SK-N-MC (cell line): ENCODE measurements around the gene ANTXR1.

ENCODE experiments used
- DNase-seq: peaks from one replicate; pipeline ENCODE4 v3.0.0-alpha.2; 2011; ENCODE audit warnings: low read depth, low spot score
- H3K27ac ChIP-seq: fragments of 200-600 bp; sonication (generic); 2 replicates; pipeline ENCODE4 v1.5.1; 2016; ENCODE audit warnings: mixed run types
- H3K36me3 ChIP-seq: fragments of 200-600 bp; sonication (generic); 2 replicates; pipeline ENCODE4 v1.6.1; 2017; ENCODE audit warnings: antibody characterized with exemption, low read length, mixed read lengths; ENCODE audit not compliant: insufficient read depth
- H3K4me3 ChIP-seq: fragments of 200-600 bp; sonication (generic); 2 replicates; pipeline ENCODE4 v1.5.1; 2016
- H3K9ac ChIP-seq: fragments of 200-600 bp; sonication (generic); 2 replicates; pipeline ENCODE4 v1.8.0; 2017; ENCODE audit warnings: mixed run types, mixed read lengths; ENCODE audit not compliant: insufficient read length
- H3K9me3 ChIP-seq: fragments of 200-600 bp; sonication (generic); 2 replicates; pipeline ENCODE4 v1.6.1; 2017; ENCODE audit warnings: low read depth, mild to moderate bottlenecking, antibody characterized with exemption, low read length, moderate library complexity, mixed read lengths
- EZH2 ChIP-seq: fragments of 200-600 bp; sonication (generic); IDR thresholded peaks from one replicate; pipeline ENCODE4 v1.6.1; 2017; ENCODE audit warnings: antibody characterized with exemption
- FOXP2 ChIP-seq: optimal IDR thresholded peaks from 2 replicates; pipeline ENCODE3; 2011; ENCODE audit warnings: mild to moderate bottlenecking, moderate library complexity; ENCODE audit not compliant: insufficient read depth; ENCODE audit errors: extremely low read length, control extremely low read depth
- POLR2AphosphoS5 ChIP-seq: IDR thresholded peaks from 2 replicates; pipeline ENCODE4 v1.6.1; 2012; ENCODE audit warnings: mild to moderate bottlenecking, low read depth, low read length, borderline replicate concordance

Gene ANTXR1

GRCh38 chr2:69212238-69213028, 199.5 kb downstream of the ANTXR1 start:
- no peaks in the 10 kb centered on the region; the same call in 1 of the 2 replicates for H3K36me3 ChIP-seq
- no peaks in the 10 kb centered on the region for H3K9me3 ChIP-seq
- no peak overlapping the region for H3K4me3 ChIP-seq
- no peak for DNase-seq
- no peak overlapping the region for H3K27ac ChIP-seq
- no peak for TF ChIP-seq POLR2AphosphoS5
- no peak for TF ChIP-seq FOXP2
- no peak for TF ChIP-seq EZH2
- H3K9ac ChIP-seq: no peak overlapping the region

GRCh38 chr2:69213201-69213600, 200.2 kb downstream of the ANTXR1 start:
- Histone ChIP-seq H3K36me3 (no peaks in the 10 kb centered on the region), H3K27ac (no peak overlapping the region), H3K9me3 (no peaks in the 10 kb centered on the region), H3K4me3 (no peak overlapping the region), H3K9ac (no peak overlapping the region)
- no peak for DNase-seq
- TF ChIP-seq POLR2AphosphoS5 (no peak), EZH2 (no peak), FOXP2 (no peak)

GRCh38 chr2:69213782-69214181, 200.8 kb downstream of the ANTXR1 start:
- no peak overlapping the region for H3K27ac ChIP-seq
- no peaks in the 10 kb centered on the region for H3K9me3 ChIP-seq
- TF ChIP-seq POLR2AphosphoS5: no peak
- no peak for TF ChIP-seq EZH2
- H3K4me3 ChIP-seq: no peak overlapping the region
- H3K36me3 ChIP-seq: no peaks in the 10 kb centered on the region
- H3K9ac ChIP-seq: no peak overlapping the region
- DNase-seq: no peak

GRCh38 chr2:69214898-69215297, 201.9 kb downstream of the ANTXR1 start:
- Histone ChIP-seq H3K9ac (no peak overlapping the region), H3K27ac (no peak overlapping the region), H3K9me3 (no peaks in the 10 kb centered on the region), H3K36me3 (no peaks in the 10 kb centered on the region), H3K4me3 (no peak overlapping the region)
- TF ChIP-seq POLR2AphosphoS5 (no peak), EZH2 (no peak)
- no peak for DNase-seq

GRCh38 chr2:69216535-69217332, 203.8 kb downstream of the ANTXR1 start:
- Histone ChIP-seq H3K9ac (no peak overlapping the region), H3K27ac (no peak overlapping the region), H3K4me3 (no peak overlapping the region), H3K9me3 (no peaks in the 10 kb centered on the region), H3K36me3 (no peaks in the 10 kb centered on the region)
- TF ChIP-seq FOXP2 (no peak), POLR2AphosphoS5 (no peak), EZH2 (no peak)
- no peak for DNase-seq

GRCh38 chr2:69217333-69218080, 204.5 kb downstream of the ANTXR1 start:
- no peak for TF ChIP-seq EZH2
- TF ChIP-seq FOXP2: no peak
- TF ChIP-seq POLR2AphosphoS5: no peak
- no peaks in the 10 kb centered on the region for H3K9me3 ChIP-seq
- no peak for DNase-seq
- no peak overlapping the region for H3K27ac ChIP-seq
- H3K4me3 ChIP-seq: no peak overlapping the region
- H3K9ac ChIP-seq: no peak overlapping the region
- H3K36me3 ChIP-seq: no peaks in the 10 kb centered on the region

GRCh38 chr2:69221512-69221911, 208.5 kb downstream of the ANTXR1 start:
- no peaks in the 10 kb centered on the region for H3K36me3 ChIP-seq
- no peak overlapping the region for H3K27ac ChIP-seq
- no peak for DNase-seq
- H3K9me3 ChIP-seq: no peaks in the 10 kb centered on the region
- TF ChIP-seq POLR2AphosphoS5 (no peak), FOXP2 (no peak), EZH2 (no peak)
- H3K4me3 ChIP-seq: no peak overlapping the region
- H3K9ac ChIP-seq: no peak overlapping the region
